ENCODE results near the gene ST6GALNAC6. TPM values are rescaled to one million over a fixed set of nuclear protein-coding genes. Genes with fewer than 3 reads are reported as not detected.

ST6GALNAC6 gene
- total RNA-seq, 4 donors from 2014 or later = 37.7 to 133 (median 111) TPM

DNA sequence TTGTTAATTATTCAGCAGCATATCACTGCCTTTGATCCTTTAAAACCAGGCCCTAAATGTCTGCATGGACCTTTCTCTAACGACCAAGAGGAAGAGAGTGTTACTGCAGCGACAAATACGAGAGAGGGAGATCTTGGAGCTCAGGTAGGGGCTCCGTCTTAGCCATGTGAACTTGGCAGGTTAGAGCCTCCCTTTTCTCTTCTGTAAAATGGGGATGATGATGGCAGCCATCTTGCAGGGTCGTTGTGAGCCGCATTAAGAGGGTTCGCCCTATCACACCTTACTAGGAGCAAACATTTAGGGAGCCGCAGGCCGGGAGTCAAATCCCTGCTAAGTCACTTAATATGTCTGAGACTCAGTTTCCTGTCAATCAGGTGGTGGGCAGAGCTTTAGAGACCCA is 46.6 kb downstream of the ST6GALNAC6 start:
- TF ChIP-seq, protein P1, sequence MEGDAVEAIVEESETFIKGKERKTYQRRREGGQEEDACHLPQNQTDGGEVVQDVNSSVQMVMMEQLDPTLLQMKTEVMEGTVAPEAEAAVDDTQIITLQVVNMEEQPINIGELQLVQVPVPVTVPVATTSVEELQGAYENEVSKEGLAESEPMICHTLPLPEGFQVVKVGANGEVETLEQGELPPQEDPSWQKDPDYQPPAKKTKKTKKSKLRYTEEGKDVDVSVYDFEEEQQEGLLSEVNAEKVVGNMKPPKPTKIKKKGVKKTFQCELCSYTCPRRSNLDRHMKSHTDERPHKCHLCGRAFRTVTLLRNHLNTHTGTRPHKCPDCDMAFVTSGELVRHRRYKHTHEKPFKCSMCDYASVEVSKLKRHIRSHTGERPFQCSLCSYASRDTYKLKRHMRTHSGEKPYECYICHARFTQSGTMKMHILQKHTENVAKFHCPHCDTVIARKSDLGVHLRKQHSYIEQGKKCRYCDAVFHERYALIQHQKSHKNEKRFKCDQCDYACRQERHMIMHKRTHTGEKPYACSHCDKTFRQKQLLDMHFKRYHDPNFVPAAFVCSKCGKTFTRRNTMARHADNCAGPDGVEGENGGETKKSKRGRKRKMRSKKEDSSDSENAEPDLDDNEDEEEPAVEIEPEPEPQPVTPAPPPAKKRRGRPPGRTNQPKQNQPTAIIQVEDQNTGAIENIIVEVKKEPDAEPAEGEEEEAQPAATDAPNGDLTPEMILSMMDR (IDR thresholded peaks at IDR 0.05) = no peak
- no peak for TF ChIP-seq POLR2A (IDR thresholded peaks at IDR 0.05)
- no peaks in the 10 kb centered on the region for H3K9me3 ChIP-seq
- no peak for DNase-seq
- peaks cover 0 to 9% of the 10 kb centered on the region in 2 donors for H3K4me1 ChIP-seq
- H3K27ac ChIP-seq = peak overlapping the region; percentile 82 to 89
- H3K36me3 ChIP-seq = no peaks in the 10 kb centered on the region
- intact Hi-C loops (cut with DNase I; ENCODE audit: low total_unique reads) = no loop called here
- no peaks in the 10 kb centered on the region for H3K27me3 ChIP-seq
- H3K4me3 ChIP-seq = peak overlapping the region; percentile 64 to 67

DNA sequence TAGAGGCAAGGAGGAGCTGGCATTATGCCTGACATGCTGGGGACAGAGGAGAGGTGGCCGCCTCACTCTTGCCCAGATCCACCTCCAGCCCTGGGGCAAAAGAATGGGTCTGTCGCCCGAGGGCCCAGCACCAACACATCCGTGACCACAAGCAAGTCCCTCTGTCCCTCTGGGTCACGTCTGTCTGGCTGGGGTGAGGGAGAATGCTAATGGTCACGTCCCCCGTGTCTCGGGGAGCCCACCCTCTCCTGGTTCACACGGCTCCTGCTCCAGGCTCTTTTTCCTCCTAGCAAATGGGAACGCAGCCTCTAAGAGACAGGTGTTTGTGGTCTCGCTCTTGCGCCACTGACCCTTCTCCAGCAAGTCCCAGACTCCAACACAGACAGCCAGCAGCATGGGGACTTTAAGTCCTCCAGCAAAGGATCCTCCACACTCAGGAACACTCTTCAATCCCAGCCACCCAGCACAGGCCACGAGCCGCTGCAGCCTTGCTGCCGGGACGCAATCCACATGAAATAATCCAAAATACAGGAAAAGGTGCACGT is 49.0 kb downstream of the ST6GALNAC6 start:
- peak overlapping the region in 1 of 2 donors; percentile 89 for H3K27ac ChIP-seq
- intact Hi-C loops (cut with DNase I; ENCODE audit: low total_unique reads) = no loop called here
- peaks cover 0 to 13% of the 10 kb centered on the region in 2 donors for H3K4me1 ChIP-seq

DNA sequence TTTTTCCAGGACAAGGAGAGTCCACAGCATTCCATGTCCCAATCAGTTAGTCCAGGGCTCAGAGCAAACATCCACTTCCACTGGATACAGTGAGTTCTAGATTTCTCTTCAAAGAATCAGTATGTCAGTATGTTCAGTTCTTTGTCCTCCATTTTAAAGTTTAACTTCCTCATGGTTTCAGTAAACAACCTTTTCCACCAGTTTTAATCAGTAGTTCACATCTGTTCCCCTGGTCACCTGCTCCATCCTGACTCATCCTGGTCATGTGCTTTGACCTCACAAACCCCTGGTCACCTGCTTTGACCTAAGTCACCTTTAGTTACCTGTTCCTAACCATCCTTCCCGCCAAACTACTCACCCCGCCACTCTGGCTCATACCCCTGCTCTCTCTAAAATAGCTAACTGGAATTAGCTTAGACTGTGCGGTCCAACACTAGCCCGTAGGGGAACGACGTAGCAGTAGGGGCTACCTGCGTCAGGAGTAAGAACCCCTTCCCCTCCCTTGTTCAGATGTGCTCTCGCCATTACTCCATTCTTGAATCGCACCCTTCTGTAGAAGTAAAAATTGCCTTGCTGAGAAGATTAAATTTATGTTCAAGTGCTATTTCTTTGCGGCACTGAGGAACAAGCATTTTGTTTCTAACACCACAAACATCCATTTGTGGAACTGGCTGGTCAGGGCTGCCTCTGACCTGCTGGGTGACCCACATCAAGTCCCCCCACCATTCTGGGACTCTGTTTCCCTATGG is 50.5 kb downstream of the ST6GALNAC6 start:
- TF ChIP-seq, protein P1 (IDR thresholded peaks at IDR 0.05) = no peak
- TF ChIP-seq POLR2A (IDR thresholded peaks at IDR 0.05) = no peak
- H3K4me1 ChIP-seq = peaks cover 0 to 8% of the 10 kb centered on the region in 2 donors
- no peaks in the 10 kb centered on the region for H3K27me3 ChIP-seq
- H3K36me3 ChIP-seq = no peaks in the 10 kb centered on the region
- no peak overlapping the region for H3K4me3 ChIP-seq
- DNase-seq = no peak
- H3K27ac ChIP-seq = peak overlapping the region in 1 of 2 donors; percentile 89
- intact Hi-C loops (cut with DNase I; ENCODE audit: low total_unique reads) = no loop called here
- H3K9me3 ChIP-seq = no peaks in the 10 kb centered on the region

More for the DNA sequence above, 49.0 kb downstream of the ST6GALNAC6 start:
- Histone ChIP-seq H3K9me3 (no peaks in the 10 kb centered on the region), H3K36me3 (no peaks in the 10 kb centered on the region), H3K27me3 (no peaks in the 10 kb centered on the region), H3K4me3 (no peak overlapping the region)
- TF ChIP-seq POLR2A (IDR thresholded peaks at IDR 0.05) = no peak
- TF ChIP-seq, protein P1 (IDR thresholded peaks at IDR 0.05) = no peak
- DNase-seq = no peak

DNA sequence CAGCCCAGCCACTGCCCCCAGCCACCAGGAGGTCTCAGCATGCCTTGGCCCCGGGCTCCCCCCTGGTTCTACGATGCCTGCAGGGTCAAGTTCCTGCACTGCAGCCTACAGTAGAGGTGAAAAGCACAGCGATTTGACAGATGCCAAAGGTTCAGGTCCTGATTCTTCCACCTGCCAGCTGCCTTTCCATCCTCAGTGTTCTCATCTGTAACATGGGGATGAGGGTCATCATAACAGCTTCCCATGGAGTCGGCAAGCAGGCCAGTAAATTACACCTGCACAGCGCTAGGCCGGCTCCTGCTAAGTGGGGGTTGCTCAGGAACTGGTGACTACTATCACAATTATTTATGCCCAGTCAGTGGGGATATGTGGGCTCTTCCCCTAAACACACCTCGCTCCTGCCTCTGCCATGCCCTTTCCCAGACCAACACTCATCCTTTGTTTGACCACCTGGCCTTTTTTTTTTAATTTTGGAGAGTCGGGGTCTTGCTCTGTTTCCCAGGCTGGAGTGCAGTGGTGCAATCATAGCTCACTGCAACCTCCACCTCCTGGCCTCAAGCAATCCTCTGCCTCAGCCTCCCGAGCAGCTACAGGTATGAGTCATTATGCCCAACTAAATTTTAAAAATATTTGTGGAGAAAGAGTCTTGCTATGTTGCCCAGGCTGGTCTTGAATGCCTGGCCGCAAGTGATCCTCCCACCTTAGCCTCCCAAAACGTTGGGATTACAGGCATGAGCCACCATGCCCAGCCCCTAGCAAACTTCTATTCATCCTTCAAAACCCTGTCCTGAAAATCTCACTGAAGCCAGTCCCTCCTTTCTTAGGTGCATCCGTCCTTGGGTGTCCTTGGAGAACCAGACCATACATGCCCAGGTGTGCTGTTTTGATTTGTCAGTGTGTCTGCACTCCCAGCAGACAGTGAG is 51.3 kb downstream of the ST6GALNAC6 start:
- no peak for DNase-seq
- no peaks in the 10 kb centered on the region for H3K27me3 ChIP-seq
- peak overlapping the region; percentile 74 to 89 for H3K27ac ChIP-seq

More for the DNA sequence above, 51.3 kb downstream of the ST6GALNAC6 start:
- peaks cover 0 to 4% of the 10 kb centered on the region in 2 donors for H3K4me1 ChIP-seq
- intact Hi-C loops (cut with DNase I; ENCODE audit: low total_unique reads) = no loop called here
- H3K4me3 ChIP-seq = no peak overlapping the region
- TF ChIP-seq, protein P1 (IDR thresholded peaks at IDR 0.05) = no peak
- TF ChIP-seq POLR2A (IDR thresholded peaks at IDR 0.05) = no peak
- no peaks in the 10 kb centered on the region for H3K9me3 ChIP-seq
- H3K36me3 ChIP-seq = no peaks in the 10 kb centered on the region
